Endodermal cell (in vitro differentiated cells): Measurements from ENCODE around the gene PRUNE2. TPM values are rescaled to one million over a fixed set of nuclear protein-coding genes. Genes with fewer than 3 reads are reported as not detected.

ENCODE experiments used
- DNase-seq: peaks from one replicate; pipeline ENCODE4 v3.0.0-alpha.2; 2017
- H3K27ac ChIP-seq: 2 replicates; pipeline ENCODE4 v1.5.1; 2013; ENCODE audit warnings: mild to moderate bottlenecking, low read depth, low read length, moderate library complexity
- H3K27me3 ChIP-seq: 2 replicates; pipeline ENCODE4 v1.6.1; 2013; ENCODE audit warnings: mild to moderate bottlenecking, low read length, moderate library complexity; ENCODE audit not compliant: insufficient read depth, control insufficient read depth, poor library complexity, severe bottlenecking
- H3K36me3 ChIP-seq: 2 replicates; pipeline ENCODE4 v1.7.0; 2013; ENCODE audit warnings: mild to moderate bottlenecking, low read length, moderate library complexity; ENCODE audit not compliant: control insufficient read depth, insufficient read depth
- H3K4me1 ChIP-seq: one replicate; pipeline ENCODE4 v1.7.0; 2013; ENCODE audit warnings: low read length; ENCODE audit not compliant: control insufficient read depth, insufficient read depth
- H3K4me3 ChIP-seq: 2 replicates; pipeline ENCODE4 v1.5.1; 2013; ENCODE audit warnings: mild to moderate bottlenecking, low read length, moderate library complexity
- H3K9ac ChIP-seq: 2 replicates; pipeline ENCODE4 v1.6.1; 2013; ENCODE audit warnings: mild to moderate bottlenecking, low read length, moderate library complexity; ENCODE audit not compliant: poor library complexity, severe bottlenecking; ENCODE audit errors: extremely low read depth
- H3K9me3 ChIP-seq: 2 replicates; pipeline ENCODE4 v1.6.1; 2013; ENCODE audit warnings: mild to moderate bottlenecking, low read length, moderate library complexity; ENCODE audit not compliant: control insufficient read depth
- H3K27ac Mint-ChIP-seq: 2 replicates; pipeline ENCODE4 v1.8.0; 2020; ENCODE audit warnings: mixed read lengths
- H3K27me3 Mint-ChIP-seq: 2 replicates; pipeline ENCODE4 v1.8.0; 2021; ENCODE audit warnings: mild to moderate bottlenecking, mixed read lengths; ENCODE audit not compliant: insufficient read depth
- H3K36me3 Mint-ChIP-seq: 2 replicates; pipeline ENCODE4 v1.8.0; 2020; ENCODE audit warnings: low read depth, mixed read lengths
- H3K4me1 Mint-ChIP-seq: 2 replicates; pipeline ENCODE4 v1.8.0; 2020; ENCODE audit warnings: mixed read lengths
- H3K4me3 Mint-ChIP-seq: 2 replicates; pipeline ENCODE4 v1.8.0; 2020; ENCODE audit warnings: mild to moderate bottlenecking, moderate library complexity, mixed read lengths
- H3K9me3 Mint-ChIP-seq: 2 replicates; pipeline ENCODE4 v1.8.0; 2020; ENCODE audit warnings: mild to moderate bottlenecking, mixed read lengths
- CTCF ChIP-seq: fragments of 200-600 bp; sonication (generic); conservative IDR thresholded peaks from 2 replicates; pipeline ENCODE4 v1.5.0; 2021; ENCODE audit warnings: antibody characterized with exemption, mild to moderate bottlenecking
- WGBS, 2 experiments: methylation state at CpG; one replicate each; pipeline versions ENCODE4 v1.1.5 to v1.1.7; 2013; ENCODE audit warnings: missing lambda C conversion rate in 2 of 2, mixed read lengths in 1 of 2; ENCODE audit not compliant: insufficient coverage in 1 of 2, insufficient read length in 1 of 2; 5-methylcytosine and 5-hydroxymethylcytosine counted together
- total RNA-seq, 2 donors: library from RNA; stranded (reverse); fragmentation: NEBNext Ultra II Directional in 1 of 2; extraction: Animal tissue kit (Norgen Biotek cat#: 25700) in 1 of 2; gene quantifications; 2 replicates in 1 of 2; 3 replicates in 1 of 2; pipeline ENCODE4 v1.2.1, GENCODE V29; 2021

Gene PRUNE2
- total RNA-seq, 2 donors from 2014 or later = 4.1 to 6.8 TPM

GRCh38 chr9:76642074-76642473, 263.8 kb downstream of the PRUNE2 start:
- Mint-ChIP-seq H3K27ac (no peak overlapping the region), H3K36me3 (no peaks in the 10 kb centered on the region), H3K9me3 (no peaks in the 10 kb centered on the region), H3K4me3 (no peak overlapping the region), H3K4me1 (peaks cover 43% of the 10 kb centered on the region), H3K27me3 (peaks cover 6% of the 10 kb centered on the region)
- Histone ChIP-seq H3K9me3 (no peaks in the 10 kb centered on the region), H3K4me1 (peaks cover 13% of the 10 kb centered on the region), H3K9ac (no peak overlapping the region), H3K27me3 (no peaks in the 10 kb centered on the region), H3K4me3 (no peak overlapping the region), H3K27ac (no peak overlapping the region), H3K36me3 (no peaks in the 10 kb centered on the region)
- no peak for TF ChIP-seq CTCF
- 90% methylated on average over 1 of the region's 1 CpG; no CpG with 5 or more reads in 1 of the 2 experiments for WGBS, 2 experiments
- DNase-seq = no peak

GRCh38 chr9:76638001-76638400, 267.9 kb downstream of the PRUNE2 start:
- Histone ChIP-seq H3K27ac (no peak overlapping the region), H3K9me3 (no peaks in the 10 kb centered on the region), H3K9ac (no peak overlapping the region), H3K36me3 (no peaks in the 10 kb centered on the region), H3K27me3 (no peaks in the 10 kb centered on the region), H3K4me1 (peaks cover 7% of the 10 kb centered on the region), H3K4me3 (no peak overlapping the region)
- Mint-ChIP-seq H3K36me3 (no peaks in the 10 kb centered on the region), H3K27me3 (no peaks in the 10 kb centered on the region), H3K4me3 (no peak overlapping the region), H3K4me1 (peaks cover 24% of the 10 kb centered on the region), H3K9me3 (no peaks in the 10 kb centered on the region), H3K27ac (no peak overlapping the region)
- WGBS, 2 experiments = 97% methylated on average over 4 of the region's 4 CpGs
- no peak for DNase-seq
- TF ChIP-seq CTCF = no peak

GRCh38 chr9:76637416-76637815, 268.5 kb downstream of the PRUNE2 start:
- Histone ChIP-seq H3K27ac (no peak overlapping the region), H3K9me3 (no peaks in the 10 kb centered on the region), H3K9ac (no peak overlapping the region), H3K36me3 (no peaks in the 10 kb centered on the region), H3K27me3 (peaks cover 2% of the 10 kb centered on the region), H3K4me1 (peaks cover 2% of the 10 kb centered on the region), H3K4me3 (no peak overlapping the region)
- no peak for TF ChIP-seq CTCF
- no peak overlapping the region for H3K4me3 Mint-ChIP-seq
- H3K4me1 Mint-ChIP-seq = peaks cover 18% of the 10 kb centered on the region
- no peaks in the 10 kb centered on the region for H3K27me3 Mint-ChIP-seq
- DNase-seq = no peak
- no peaks in the 10 kb centered on the region for H3K36me3 Mint-ChIP-seq
- WGBS, 2 experiments = 93% methylated on average over 2 of the region's 2 CpGs; no CpG with 5 or more reads in 1 of the 2 experiments
- no peak overlapping the region for H3K27ac Mint-ChIP-seq
- no peaks in the 10 kb centered on the region for H3K9me3 Mint-ChIP-seq
